Uterus (tissue), 4 donors: ENCODE data around the gene CD300A. TPM values are rescaled to one million over a fixed set of nuclear protein-coding genes. Genes with fewer than 3 reads are reported as not detected.

Experiments used
- DNase-seq, 2 donors: peaks; one replicate each; pipeline ENCODE4 v3.0.0-alpha.2; 2019 to 2020
- H3K27ac ChIP-seq, 2 donors: fragments of 200-600 bp; sonication (generic); 1 replicate in 1 of 2; 2 replicates in 1 of 2; pipeline ENCODE4 v1.5.1; 2016 to 2018
- H3K27me3 ChIP-seq, 2 donors: fragments of 200-600 bp; sonication (generic); one replicate each; pipeline ENCODE4 v1.5.1; 2018 to 2019; ENCODE audit warnings: control low read depth in 1 of 2
- H3K36me3 ChIP-seq, 2 donors: fragments of 200-600 bp; sonication (generic); one replicate each; pipeline ENCODE4 v1.5.1; 2019; ENCODE audit warnings: control low read depth in 1 of 2
- H3K4me1 ChIP-seq, 2 donors: fragments of 200-600 bp; sonication (generic); one replicate each; pipeline ENCODE4 v1.5.1; 2018 to 2019; ENCODE audit warnings: control low read depth in 1 of 2
- H3K4me3 ChIP-seq, 2 donors: fragments of 200-600 bp; sonication (generic); 1 replicate in 1 of 2; 2 replicates in 1 of 2; pipeline ENCODE4 v1.5.1; 2018 to 2019; ENCODE audit warnings: mild to moderate bottlenecking in 1 of 2
- H3K9me3 ChIP-seq, 2 donors: fragments of 200-600 bp; sonication (generic); one replicate each; pipeline ENCODE4 v1.5.1; 2019; ENCODE audit warnings: control low read depth in 1 of 2
- POLR2A ChIP-seq, 2 donors: fragments of 450-650 bp; IDR thresholded peaks; one replicate each; pipeline ENCODE4 v1.6.1; 2016; ENCODE audit warnings: antibody characterized with exemption in 2 of 2, mild to moderate bottlenecking in 1 of 2, moderate library complexity in 1 of 2
- intact Hi-C: fragments of 100-400 bp; cut with DNase I; formaldehyde crosslinking; loops from one replicate; pipeline ENCODE4 v1.15.1; 2023; ENCODE audit warnings: low total_unique reads
- total RNA-seq, 4 donors: library from RNA; depleted of rRNA in 3 of 4; stranded (reverse); fragments of >200 nt in 3 of 4; gene quantifications; one replicate each; pipeline versions ENCODE4 v1.1.0 to v1.2.4, GENCODE V29; 2014 to 2023
- TF ChIP-seq, protein P1 (sequence below), 4 experiments: fragments of 200-600 bp in 2 of 4; fragments of 450-650 bp in 2 of 4; sonication (generic) in 2 of 4; IDR thresholded peaks; one replicate each; pipeline ENCODE4 v1.5.1; 2016 to 2019; ENCODE audit warnings: antibody characterized with exemption in 4 of 4, mild to moderate bottlenecking in 2 of 4, moderate library complexity in 1 of 4
- donor health status: DM: yes; HTN: yes; CAD: no.

CD300A gene
- total RNA-seq, 4 donors from 2014 or later = 3.2 to 10.9 (median 4.0) TPM; not detected in 1

DNA sequence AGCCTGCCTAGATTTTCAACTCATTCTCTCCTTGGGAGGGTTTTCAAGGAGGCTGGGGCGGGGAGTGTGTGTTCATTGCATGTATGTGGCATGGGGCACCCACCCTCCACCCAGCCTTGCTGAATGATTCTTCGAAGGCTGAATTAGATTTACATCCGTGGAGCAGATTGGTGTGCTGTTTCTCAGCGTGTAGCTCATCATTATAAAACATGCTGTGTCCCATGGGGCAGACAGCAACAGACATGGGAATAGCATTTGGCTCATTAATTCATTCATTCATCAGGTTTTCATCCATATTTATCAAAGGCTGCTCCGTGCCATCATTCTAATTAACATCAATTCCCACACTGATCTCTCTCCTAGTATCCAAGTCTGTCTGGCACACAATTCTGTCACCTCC, 10.6 kb upstream of the CD300A start:
- Histone ChIP-seq H3K4me1 (peaks cover 0 to 10% of the 10 kb centered on the region in 2 donors), H3K27ac (peak overlapping the region in 1 of 2 donors; percentile 69), H3K36me3 (no peaks in the 10 kb centered on the region), H3K27me3 (no peaks in the 10 kb centered on the region), H3K9me3 (no peaks in the 10 kb centered on the region), H3K4me3 (no peak overlapping the region)
- intact Hi-C loops = no loop called here
- TF ChIP-seq, protein P1, sequence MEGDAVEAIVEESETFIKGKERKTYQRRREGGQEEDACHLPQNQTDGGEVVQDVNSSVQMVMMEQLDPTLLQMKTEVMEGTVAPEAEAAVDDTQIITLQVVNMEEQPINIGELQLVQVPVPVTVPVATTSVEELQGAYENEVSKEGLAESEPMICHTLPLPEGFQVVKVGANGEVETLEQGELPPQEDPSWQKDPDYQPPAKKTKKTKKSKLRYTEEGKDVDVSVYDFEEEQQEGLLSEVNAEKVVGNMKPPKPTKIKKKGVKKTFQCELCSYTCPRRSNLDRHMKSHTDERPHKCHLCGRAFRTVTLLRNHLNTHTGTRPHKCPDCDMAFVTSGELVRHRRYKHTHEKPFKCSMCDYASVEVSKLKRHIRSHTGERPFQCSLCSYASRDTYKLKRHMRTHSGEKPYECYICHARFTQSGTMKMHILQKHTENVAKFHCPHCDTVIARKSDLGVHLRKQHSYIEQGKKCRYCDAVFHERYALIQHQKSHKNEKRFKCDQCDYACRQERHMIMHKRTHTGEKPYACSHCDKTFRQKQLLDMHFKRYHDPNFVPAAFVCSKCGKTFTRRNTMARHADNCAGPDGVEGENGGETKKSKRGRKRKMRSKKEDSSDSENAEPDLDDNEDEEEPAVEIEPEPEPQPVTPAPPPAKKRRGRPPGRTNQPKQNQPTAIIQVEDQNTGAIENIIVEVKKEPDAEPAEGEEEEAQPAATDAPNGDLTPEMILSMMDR (IDR thresholded peaks at IDR 0.05) = no peak
- no peak for TF ChIP-seq POLR2A (IDR thresholded peaks at IDR 0.05)
- DNase-seq = no peak

DNA sequence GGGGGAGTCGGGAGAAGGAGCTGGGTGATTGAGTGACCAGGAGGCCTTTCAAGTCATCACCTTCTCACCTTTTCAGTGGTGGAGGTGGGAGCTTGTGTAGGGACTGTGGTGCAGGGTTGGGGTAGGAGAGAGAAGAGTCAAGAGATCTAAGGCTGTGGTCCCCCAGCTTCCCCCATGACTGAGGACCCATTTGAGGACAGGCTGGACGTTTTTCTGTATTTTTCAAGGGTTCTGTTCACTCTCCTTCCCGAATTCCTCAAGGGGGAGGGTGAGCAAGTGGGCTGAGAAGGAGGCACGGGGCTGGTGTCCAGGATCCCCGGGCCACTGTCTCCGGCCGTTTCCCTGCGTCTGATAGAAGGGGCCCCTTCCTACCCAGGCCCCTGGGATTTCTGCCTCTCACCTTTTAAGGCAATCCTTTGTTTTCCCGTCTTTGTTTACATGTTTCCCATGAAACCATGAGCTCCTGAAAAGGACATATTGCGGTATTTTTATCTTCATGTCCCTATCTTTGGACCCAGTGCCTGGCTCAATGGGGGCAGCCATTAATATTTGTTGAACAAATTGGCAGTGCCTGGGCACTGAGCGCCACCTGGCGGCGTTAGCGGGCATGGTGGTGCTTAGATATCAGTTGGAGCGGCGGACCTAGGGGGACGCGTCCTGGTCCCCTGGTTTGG, 9.2 kb upstream of the CD300A start:
- H3K4me3 ChIP-seq = no peak overlapping the region
- no peak overlapping the region for H3K27ac ChIP-seq
- no peaks in the 10 kb centered on the region for H3K27me3 ChIP-seq
- intact Hi-C loops = loop anchor here (1.0 kb wide), 1 partner anchor 78 kb away; no protein-coding TSS in a partner anchor
- no peaks in the 10 kb centered on the region for H3K9me3 ChIP-seq
- peaks cover 0 to 10% of the 10 kb centered on the region in 2 donors for H3K4me1 ChIP-seq
- TF ChIP-seq POLR2A (IDR thresholded peaks at IDR 0.05) = peak in 1 of 2 donors; percentile 17
- TF ChIP-seq, protein P1 (IDR thresholded peaks at IDR 0.05) = peak; percentile 96 to 99 (median 98)
- DNase-seq = peak; percentile 78 to 80
- no peaks in the 10 kb centered on the region for H3K36me3 ChIP-seq

DNA sequence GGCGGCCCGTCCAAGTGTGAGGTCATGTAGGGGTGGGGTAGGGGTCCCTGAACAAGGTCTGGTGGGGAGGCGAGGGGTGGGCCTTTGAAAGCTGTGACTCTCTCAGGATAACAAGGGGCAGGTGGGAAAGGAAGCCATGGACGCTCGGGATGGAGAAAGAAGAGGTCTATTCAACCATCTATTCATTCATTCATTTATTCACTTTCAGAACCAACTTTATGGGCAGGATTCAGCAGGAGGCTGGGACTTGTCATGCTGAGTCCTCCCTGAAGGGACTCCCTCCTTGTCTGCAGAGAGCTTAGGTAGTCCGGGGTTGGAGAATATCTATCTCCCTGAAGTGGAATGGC, 8.6 kb upstream of the CD300A start:
- peaks cover 0 to 10% of the 10 kb centered on the region in 2 donors for H3K4me1 ChIP-seq
- intact Hi-C loops = loop anchor here (1.0 kb wide), 1 partner anchor 78 kb away; no protein-coding TSS in a partner anchor
- H3K27me3 ChIP-seq = no peaks in the 10 kb centered on the region
- TF ChIP-seq, protein P1 (IDR thresholded peaks at IDR 0.05) = no peak
- no peak for TF ChIP-seq POLR2A (IDR thresholded peaks at IDR 0.05)
- H3K4me3 ChIP-seq = no peak overlapping the region
- H3K27ac ChIP-seq = no peak overlapping the region
- no peak for DNase-seq
- H3K36me3 ChIP-seq = no peaks in the 10 kb centered on the region
- H3K9me3 ChIP-seq = no peaks in the 10 kb centered on the region

DNA sequence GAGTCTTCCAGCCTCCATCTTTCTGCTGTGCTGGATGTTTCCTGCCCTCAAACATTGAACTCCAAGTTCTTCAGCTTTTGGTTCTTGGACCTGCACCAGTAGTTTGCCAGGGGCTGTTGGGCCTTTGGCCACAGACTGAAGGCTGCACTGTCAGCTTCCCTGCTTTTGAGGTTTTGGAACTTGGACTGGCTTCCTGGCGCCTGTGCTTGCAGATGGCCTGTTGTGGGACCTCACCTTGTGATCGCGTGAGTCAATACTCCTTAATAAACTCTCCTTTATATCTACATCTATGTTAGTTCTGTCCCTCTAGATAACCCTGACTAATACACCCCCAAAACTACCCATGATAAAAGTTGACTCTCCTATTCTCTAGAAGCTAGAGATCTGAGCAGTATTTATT, 7.6 kb upstream of the CD300A start:
- intact Hi-C loops = no loop called here
- Histone ChIP-seq H3K4me3 (no peak overlapping the region), H3K27ac (no peak overlapping the region), H3K36me3 (no peaks in the 10 kb centered on the region), H3K4me1 (peaks cover 0 to 5% of the 10 kb centered on the region in 2 donors), H3K9me3 (no peaks in the 10 kb centered on the region), H3K27me3 (no peaks in the 10 kb centered on the region)
- no peak for DNase-seq
- no peak for TF ChIP-seq POLR2A (IDR thresholded peaks at IDR 0.05)
- TF ChIP-seq, protein P1 (IDR thresholded peaks at IDR 0.05) = no peak

DNA sequence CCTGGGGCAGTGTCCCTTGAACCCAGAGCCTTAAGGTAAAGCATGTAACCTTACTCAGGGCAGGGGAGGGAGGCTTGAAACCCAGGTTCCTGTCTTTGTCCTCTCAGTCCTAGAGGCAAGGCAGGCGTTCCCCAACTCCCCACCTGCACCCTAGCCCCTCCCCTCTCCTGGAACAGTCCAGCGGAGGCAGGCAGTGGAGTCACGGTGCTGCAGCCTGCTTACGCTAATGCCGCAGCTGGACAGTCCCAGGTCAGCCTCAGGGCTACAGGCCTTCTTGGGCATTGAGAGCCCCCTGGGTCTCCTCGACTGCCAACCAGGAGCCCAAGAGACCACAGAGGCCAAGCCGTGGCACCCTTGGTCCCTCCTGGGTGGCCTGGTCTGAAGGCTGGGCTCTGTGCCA, 6.8 kb upstream of the CD300A start:
- intact Hi-C loops = no loop called here

More for the DNA sequence above, 6.8 kb upstream of the CD300A start:
- TF ChIP-seq, protein P1 (IDR thresholded peaks at IDR 0.05) = no peak
- no peak for TF ChIP-seq POLR2A (IDR thresholded peaks at IDR 0.05)
- Histone ChIP-seq H3K27me3 (no peaks in the 10 kb centered on the region), H3K4me3 (no peak overlapping the region), H3K27ac (no peak overlapping the region), H3K9me3 (no peaks in the 10 kb centered on the region), H3K36me3 (no peaks in the 10 kb centered on the region), H3K4me1 (peaks cover 0 to 1% of the 10 kb centered on the region in 2 donors)
- DNase-seq = no peak
